Activated CD8-positive, alpha-beta memory T cell treated with anti-CD3 and anti-CD28 coated beads for 36 hours (primary cell): Measurements from ENCODE around the gene UBASH3B. TPM values are rescaled to one million over a fixed set of nuclear protein-coding genes. Genes with fewer than 3 reads are reported as not detected.

Source experiments
- CTCF ChIA-PET: fragments of 350-600 bp; sonication (Branson Sonifier 250); formaldehyde crosslinking; loops from one replicate; lab custom pipeline; 2021; ENCODE audit warnings: antibody characterized with exemption; lab: Charles Lee
- POLR2A ChIA-PET: fragments of 350-600 bp; sonication (Branson Sonifier 250); formaldehyde crosslinking; loops from one replicate; lab custom pipeline; 2021; ENCODE audit warnings: antibody characterized with exemption; lab: Charles Lee
- total RNA-seq, 2 experiments: library from RNA; stranded (reverse); gene quantifications; one replicate each; pipeline ENCODE4 v1.2.3, GENCODE V29; 2021

Gene UBASH3B
- total RNA-seq, 2 experiments from 2014 or later, result 54.7 to 62.7 TPM

- ChIA-PET CTCF (interaction anchor here (1.2 to 3.5 kb wide), 3 partner anchors 32 to 70 kb away, joined by 3 to 42 read pairs (median 3); no protein-coding TSS in a partner anchor), POLR2A (no interaction called here)
Observed at GRCh38 chr11:122797651-122798050, 142.1 kb downstream of the UBASH3B start.

DNA sequence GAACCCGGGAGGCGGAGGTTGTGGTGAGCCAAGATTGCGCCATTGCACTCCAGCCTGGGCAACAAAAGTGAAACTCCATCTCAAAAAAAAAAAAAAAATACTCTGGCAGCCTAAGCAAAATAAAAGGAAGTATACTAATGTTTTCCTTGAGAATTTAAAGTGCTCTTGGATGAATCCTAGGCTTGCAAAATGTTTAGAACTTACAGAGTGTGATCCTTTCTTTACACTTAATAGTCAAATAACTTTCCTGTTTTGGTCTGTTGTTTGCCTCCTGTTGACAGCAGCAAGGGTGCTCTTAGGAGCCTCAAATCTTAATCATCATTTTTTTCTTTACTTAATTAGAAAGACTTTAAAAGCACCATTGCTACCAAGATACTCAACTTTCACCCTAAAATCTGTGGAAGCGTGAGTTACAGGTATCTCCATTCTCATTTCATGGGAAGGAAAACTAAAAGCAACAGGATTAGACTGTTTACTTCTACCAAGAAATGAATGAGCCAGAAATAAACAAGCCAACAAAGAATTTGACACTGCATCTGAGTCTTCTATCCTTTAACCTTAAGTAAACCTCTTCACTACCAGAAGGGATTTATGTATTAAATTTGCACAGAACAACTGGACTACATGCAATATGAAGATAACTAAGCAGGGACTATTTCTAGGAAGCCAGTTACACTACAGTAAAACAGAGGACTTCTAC lies 144.0 kb downstream of the UBASH3B start:
- POLR2A ChIA-PET, result no interaction called here
- CTCF ChIA-PET, result no interaction called here

- POLR2A ChIA-PET, result no interaction called here
- CTCF ChIA-PET, result no interaction called here
Observed at GRCh38 chr11:122802876-122803275, 147.4 kb downstream of the UBASH3B start.

DNA sequence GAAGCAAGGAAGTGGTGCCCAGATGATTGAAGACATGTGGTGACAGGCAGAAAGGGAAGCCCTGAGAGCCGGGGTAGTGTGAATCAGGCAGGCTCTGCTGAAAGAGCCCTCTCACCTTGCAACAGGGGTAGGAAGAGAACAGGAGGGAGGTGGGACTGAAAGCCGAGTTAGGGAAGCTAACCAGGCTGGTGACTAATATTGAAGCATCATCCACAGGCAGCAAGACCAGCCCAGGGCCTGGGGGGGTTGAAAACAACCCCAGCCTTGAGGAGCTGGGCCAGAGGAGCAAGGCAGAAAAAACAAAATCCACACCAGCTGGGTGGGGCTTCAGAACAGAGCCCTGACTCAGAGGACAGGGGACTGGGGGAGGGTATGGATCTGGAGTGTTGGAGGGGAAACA lies 147.8 kb downstream of the UBASH3B start:
- POLR2A ChIA-PET, result no interaction called here
- CTCF ChIA-PET, result no interaction called here

GRCh38 chr11:122803716-122804115 lies 148.2 kb downstream of the UBASH3B start:
- POLR2A ChIA-PET, result no interaction called here
- CTCF ChIA-PET, result interaction anchor here (1.6 kb wide), 1 partner anchor 50 kb away, joined by 3 read pairs; no protein-coding TSS in a partner anchor

GRCh38 chr11:122804161-122804560 lies 148.6 kb downstream of the UBASH3B start:
- ChIA-PET CTCF (interaction anchor here (0.8 to 1.6 kb wide), 2 partner anchors 23 to 50 kb away, joined by 3 to 4 read pairs; no protein-coding TSS in a partner anchor), POLR2A (no interaction called here)

GRCh38 chr11:122804796-122805195 lies 149.3 kb downstream of the UBASH3B start:
- ChIA-PET POLR2A (no interaction called here), CTCF (interaction anchor here (0.8 to 1.6 kb wide), 2 partner anchors 24 to 49 kb away, joined by 3 to 4 read pairs; no protein-coding TSS in a partner anchor)

DNA sequence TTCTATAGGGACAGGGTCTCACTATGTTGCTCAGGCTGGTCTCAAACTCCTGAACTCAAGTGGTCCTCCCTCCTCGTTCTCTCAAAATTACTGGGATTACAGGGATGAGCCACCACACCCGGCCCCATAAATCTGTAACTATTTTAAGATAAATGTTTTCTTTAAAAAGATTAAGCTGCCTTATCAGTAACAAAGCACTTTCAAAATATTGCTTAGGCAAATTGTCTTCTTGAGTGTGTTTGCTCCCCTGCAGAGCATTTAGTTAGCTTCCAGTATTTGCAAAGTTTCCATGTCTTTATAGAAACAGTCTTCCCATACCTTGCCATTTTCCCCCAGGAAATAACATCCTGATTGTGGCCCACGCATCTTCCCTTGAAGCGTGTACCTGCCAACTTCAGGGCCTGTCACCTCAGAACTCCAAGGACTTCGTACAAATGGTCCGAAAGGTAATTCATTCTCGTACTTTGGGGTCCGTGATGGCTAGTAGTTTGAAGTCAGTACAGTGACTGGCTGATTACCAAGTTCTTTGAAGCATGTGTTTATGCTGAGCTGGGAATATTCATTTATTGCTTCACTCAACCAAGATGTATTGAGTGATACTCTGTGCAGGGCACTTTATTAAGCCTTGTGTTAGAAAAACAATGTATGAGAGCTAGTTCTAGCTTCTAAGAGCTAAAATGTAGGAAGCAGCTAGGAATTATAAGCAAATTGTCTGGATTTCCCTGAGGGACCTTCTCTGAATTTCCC lies 152.4 kb downstream of the UBASH3B start:
- CTCF ChIA-PET, result interaction anchor here (1.2 to 3.1 kb wide), 2 partner anchors 14 to 46 kb away, joined by 3 to 19 read pairs; no protein-coding TSS in a partner anchor
- POLR2A ChIA-PET, result interaction anchor here (0.8 to 1.1 kb wide), 3 partner anchors 30 to 49 kb away, joined by 3 to 4 read pairs (median 3); partner anchors contain the start of gene CRTAM

DNA sequence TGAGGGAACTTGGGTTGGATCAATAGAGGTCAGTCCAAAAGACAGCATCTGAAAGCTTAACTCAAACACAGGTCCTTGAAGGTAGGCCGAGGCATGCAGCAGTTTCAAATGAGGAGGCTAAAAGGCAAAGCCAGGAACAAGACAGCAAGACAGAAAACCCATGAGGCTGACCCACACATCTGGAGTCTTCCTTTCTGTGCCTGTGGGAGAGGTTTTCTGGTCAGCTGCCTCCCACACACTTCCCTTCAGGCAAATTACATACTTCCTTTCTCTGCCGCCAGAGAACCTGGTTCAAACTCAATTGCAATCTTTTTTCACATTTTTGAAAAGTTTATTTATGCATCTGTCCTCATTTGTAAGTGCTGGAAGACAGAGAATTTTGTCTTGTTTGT lies 153.0 kb downstream of the UBASH3B start:
- POLR2A ChIA-PET, result interaction anchor here (0.8 to 1.1 kb wide), 3 partner anchors 30 to 48 kb away, joined by 3 to 4 read pairs (median 3); partner anchors contain the start of gene CRTAM
- CTCF ChIA-PET, result interaction anchor here (1.2 to 3.1 kb wide), 2 partner anchors 13 to 45 kb away, joined by 3 to 19 read pairs; no protein-coding TSS in a partner anchor

DNA sequence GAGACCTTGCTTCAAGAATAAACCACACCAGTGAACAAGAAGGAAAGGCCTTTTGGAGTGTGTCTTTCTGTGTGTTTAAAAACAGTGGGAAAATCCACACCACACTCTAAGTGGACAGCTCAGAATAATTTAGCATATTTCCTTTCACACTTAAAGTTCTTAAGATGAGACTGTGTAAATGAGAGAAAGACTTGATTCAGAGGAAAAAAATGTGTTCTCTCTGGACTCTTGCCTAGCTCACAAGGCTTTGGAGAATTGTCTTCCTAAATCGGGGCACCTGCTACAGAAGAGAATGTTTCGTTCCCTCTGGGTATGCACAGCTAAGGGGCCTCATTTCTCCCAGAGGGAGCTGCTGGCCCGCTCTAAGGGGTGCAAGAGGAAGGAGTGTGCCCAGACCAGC lies 154.3 kb downstream of the UBASH3B start:
- ChIA-PET POLR2A (no interaction called here), CTCF (interaction anchor here (0.8 to 1.0 kb wide), 3 partner anchors 24 to 50 kb away, joined by 3 to 4 read pairs (median 3); partner anchors contain the start of gene CRTAM)

GRCh38 chr11:122811721-122812120 lies 156.2 kb downstream of the UBASH3B start:
- ChIA-PET CTCF (interaction anchor here (1.4 kb wide), 1 partner anchor 41 kb away, joined by 3 read pairs; no protein-coding TSS in a partner anchor), POLR2A (no interaction called here)

DNA sequence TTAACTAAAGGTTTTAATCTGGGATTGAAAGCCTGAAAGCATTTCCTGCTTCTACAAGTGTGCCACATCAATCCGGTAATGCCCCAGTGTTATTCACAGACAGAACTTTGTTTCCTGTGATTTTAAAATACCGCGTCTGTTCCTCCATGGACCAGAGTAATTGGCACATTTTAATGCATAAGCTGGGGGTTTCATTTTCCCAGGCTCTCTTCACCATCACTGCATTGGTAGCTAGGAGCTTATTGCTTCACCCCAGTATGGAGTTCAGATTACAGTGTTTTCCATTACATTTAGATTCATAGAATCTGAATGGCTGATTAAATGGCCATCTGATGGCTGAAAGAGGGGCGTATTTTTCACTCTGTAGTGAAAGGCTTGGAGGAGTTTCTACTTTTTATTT lies 157.1 kb downstream of the UBASH3B start:
- POLR2A ChIA-PET, result no interaction called here
- CTCF ChIA-PET, result no interaction called here

GRCh38 chr11:122813176-122813893 lies 157.8 kb downstream of the UBASH3B start:
- POLR2A ChIA-PET, result no interaction called here
- CTCF ChIA-PET, result interaction anchor here (1.2 to 1.8 kb wide), 3 partner anchors 40 to 209 kb away, joined by 3 to 11 read pairs (median 3); no protein-coding TSS in a partner anchor

- CTCF ChIA-PET, result interaction anchor here (1.2 to 2.0 kb wide), 4 partner anchors 22 to 209 kb away, joined by 3 to 11 read pairs (median 4); no protein-coding TSS in a partner anchor
- POLR2A ChIA-PET, result no interaction called here
Observed at GRCh38 chr11:122813894-122814270, 158.4 kb downstream of the UBASH3B start.

GRCh38 chr11:122814401-122814800 lies 158.9 kb downstream of the UBASH3B start:
- ChIA-PET CTCF (interaction anchor here (1.0 to 2.0 kb wide), 5 partner anchors 21 to 208 kb away, joined by 3 to 11 read pairs (median 3); no protein-coding TSS in a partner anchor), POLR2A (no interaction called here)

DNA sequence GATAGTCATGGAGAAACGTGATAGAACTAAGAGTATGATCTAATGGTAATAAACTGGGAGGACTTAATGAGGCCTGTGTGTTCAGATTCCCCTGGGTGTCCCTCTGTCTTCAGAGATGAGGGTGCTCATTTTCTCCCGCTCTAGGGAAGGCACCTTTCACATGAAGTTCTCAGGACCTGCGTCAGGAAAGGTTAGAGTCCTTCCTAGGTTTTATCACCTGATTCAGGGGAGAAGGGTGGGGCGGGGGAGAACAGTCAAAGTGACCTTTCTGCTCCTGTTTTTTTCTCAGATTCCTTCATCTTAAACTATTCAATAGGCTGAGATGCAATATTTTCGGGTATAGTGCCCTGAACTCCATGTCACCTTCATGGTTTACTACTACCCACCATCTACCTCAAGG lies 160.4 kb downstream of the UBASH3B start:
- ChIA-PET CTCF (interaction anchor here (2.0 kb wide), 1 partner anchor 20 kb away, joined by 5 read pairs; no protein-coding TSS in a partner anchor), POLR2A (no interaction called here)

- ChIA-PET POLR2A (no interaction called here), CTCF (interaction anchor here (0.6 kb wide), 1 partner anchor 34 kb away, joined by 3 read pairs; no protein-coding TSS in a partner anchor)
Observed at GRCh38 chr11:122816761-122817520, 161.4 kb downstream of the UBASH3B start.

DNA sequence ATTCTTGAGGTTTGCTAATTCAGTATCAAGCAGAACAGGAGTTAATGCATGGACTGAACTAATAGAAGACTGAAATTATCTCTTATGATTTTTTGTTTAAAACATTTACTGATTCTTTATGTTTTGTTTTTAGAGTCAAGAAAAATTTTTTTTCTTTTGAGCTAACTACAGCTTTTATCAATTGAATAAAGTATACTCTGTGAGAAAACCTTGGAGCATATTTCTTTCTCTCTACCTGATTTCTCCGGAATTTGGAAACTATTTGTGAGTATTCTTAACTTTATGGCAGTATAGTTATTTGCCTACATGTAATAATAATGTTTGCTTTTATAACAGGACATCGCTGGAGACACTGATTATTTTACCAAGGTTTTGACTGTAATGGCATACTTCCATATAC lies 164.6 kb downstream of the UBASH3B start:
- ChIA-PET POLR2A (no interaction called here), CTCF (interaction anchor here (1.0 to 2.2 kb wide), 2 partner anchors 13 to 34 kb away, joined by 3 to 5 read pairs; no protein-coding TSS in a partner anchor)
